ENCODE data around the gene TMEM94.
"Not testable (repeated sequence)": the region's sequence is repeated elsewhere in the genome, so short reads cannot be mapped to it uniquely, and the experiment has no call there.

TMEM94 gene

DNA sequence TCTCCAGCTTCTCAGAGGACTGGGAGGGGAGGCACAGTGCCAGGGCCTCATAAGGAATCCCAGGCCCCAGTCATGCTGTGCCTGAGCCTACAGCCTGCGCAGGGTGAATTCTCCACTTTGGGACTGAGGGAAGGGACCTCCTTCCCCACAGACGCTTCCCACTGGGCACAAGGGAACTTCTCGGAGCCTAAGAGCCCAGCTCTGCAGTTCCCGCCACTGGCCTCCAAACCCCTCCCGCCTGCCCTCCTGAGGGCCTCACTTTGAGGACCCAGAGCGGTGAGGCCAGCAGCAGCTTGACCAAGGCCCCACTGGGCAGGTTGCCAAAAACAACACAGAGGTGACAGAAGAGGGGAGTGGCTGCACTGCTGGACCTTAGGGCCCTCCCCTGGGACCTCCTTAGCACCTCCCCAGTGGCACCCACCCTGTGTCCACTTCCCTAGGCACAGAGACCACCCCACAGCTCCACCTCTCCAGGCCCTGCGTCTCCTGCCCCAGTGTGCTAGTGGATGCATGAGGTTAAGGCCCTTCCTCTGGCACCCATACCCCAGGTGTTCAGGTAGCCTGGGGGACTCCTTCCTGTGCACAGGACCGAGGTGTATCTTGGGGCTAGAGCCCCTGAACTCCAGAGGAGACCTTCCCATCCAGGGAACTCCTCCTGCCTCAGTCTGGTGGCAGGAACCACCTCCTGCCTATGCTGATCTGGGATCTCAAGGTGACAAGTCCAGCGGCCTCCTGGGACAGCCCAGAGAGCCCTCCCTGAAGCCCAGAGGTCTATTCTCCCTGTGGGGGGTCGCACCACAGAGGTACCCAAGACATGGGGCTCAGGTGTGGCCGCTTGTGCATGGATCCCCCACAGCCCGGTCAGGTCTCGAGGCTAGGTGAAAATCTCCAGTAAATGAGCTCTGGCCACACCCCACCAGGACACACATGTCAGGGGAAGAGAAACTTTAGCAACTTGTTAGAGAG lies 55.5 kb downstream of the TMEM94 start:
- no peak for DNase-seq (ENCODE audit: low read depth in 2 of 2)

GRCh38 chr17:75512926-75513640 lies 56.6 kb downstream of the TMEM94 start:
- no peak for DNase-seq (ENCODE audit: low read depth in 2 of 2)

DNA sequence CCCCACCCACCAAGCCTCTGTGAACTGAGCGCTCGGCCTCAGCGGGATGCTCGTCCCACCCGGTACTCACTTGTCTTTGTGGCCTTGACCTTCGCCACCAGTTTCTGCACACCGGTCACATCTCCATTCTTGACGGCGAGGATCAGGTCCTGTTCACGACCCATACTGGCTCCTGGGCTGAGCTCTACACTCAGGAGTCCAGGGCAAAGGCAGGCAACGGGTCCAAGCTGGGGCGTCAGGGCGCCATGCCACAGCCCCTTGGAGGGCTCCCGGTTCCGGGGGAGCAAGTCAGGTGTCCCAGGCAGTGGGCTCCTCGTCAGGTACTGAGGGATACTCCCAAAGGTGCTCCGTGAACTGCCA lies 57.2 kb downstream of the TMEM94 start:
- DNase-seq (ENCODE audit: low read depth in 2 of 2) = no peak

GRCh38 chr17:75514299-75514918 lies 58.0 kb downstream of the TMEM94 start:
- DNase-seq (ENCODE audit: low read depth in 2 of 2) = no peak

GRCh38 chr17:75514919-75515495 lies 58.6 kb downstream of the TMEM94 start:
- DNase-seq (ENCODE audit: low read depth in 2 of 2) = no peak

DNA sequence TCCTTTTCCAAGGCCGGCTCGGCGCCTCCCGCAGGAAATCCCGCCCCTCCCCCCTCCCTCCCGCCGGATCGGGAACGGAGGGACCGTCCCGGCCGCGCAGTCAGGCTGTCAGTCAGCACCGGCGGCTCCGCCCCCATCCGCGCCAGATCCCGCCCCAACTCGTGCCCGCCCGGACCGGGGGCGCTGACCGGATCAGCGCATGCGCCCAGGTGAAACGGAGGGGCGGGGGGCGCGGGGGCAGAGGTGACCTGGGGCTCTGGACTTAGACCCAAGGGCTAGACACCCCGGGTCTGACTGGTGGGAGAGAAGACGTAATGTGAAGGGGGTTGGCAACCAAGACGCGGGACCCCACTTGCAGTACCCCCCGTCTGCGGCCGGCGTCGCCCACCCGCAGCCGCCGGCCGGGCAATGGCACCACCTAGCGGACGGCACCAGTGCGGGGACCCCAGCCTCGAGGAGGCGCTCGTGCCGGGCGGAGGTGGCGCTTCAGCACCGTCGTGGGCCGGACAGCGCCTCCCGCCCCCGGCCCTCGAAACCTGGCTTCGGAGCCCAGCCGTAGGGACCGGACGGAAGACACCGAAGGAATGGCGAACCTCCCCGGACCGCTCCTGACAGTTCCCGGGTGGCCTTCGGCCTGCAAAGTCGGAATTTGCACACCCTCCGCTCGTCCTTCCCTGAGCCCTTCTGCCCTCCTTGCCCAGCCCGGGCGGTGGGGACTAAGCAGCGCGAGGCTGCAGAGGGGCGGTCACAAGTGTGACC lies 59.2 kb downstream of the TMEM94 start, which contains the start of gene CASKIN2:
Gene CASKIN2 (minus strand): TSS at position 42 of the 759 bp plus-strand sequence. CDS start 1,733 bp downstream, outside the sequence.
- peak; percentile 57 to 75 for DNase-seq (ENCODE audit: low read depth in 2 of 2)

DNA sequence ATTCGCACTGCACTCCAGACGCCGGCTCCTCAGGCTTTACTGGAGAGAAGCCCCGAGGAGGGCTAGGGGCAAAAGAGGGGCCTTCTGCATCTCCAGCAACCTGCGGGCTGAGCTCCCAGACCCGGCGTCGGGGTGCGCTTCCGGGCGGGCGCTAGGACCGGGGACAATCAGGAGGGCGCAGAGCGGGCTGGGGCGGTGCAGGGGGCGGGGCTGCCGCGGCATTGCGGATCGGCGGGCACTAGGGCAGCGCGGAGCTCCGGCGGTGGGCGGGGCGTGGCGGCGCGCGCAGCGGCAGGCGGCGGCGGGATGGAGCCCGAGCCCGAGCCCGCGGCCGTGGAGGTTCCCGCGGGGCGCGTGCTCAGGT lies 59.8 kb downstream of the TMEM94 start, which contains the start of gene TSEN54:
Gene TSEN54 (plus strand): TSS at position 274 of the 364 bp plus-strand sequence. CDS start 33 bp downstream, at position 307.
- peak; percentile 88 to 96 for DNase-seq (ENCODE audit: low read depth in 2 of 2)

GRCh38 chr17:75516619-75517296 lies 60.3 kb downstream of the TMEM94 start:
- DNase-seq (ENCODE audit: low read depth in 2 of 2) = peak in 1 of 2 donors; percentile 34

- DNase-seq (ENCODE audit: low read depth in 2 of 2) = no peak
Measured at GRCh38 chr17:75517297-75517865, 60.9 kb downstream of the TMEM94 start.

- DNase-seq (ENCODE audit: low read depth in 2 of 2) = no peak
Measured at GRCh38 chr17:75518201-75518600, 61.8 kb downstream of the TMEM94 start.

DNA sequence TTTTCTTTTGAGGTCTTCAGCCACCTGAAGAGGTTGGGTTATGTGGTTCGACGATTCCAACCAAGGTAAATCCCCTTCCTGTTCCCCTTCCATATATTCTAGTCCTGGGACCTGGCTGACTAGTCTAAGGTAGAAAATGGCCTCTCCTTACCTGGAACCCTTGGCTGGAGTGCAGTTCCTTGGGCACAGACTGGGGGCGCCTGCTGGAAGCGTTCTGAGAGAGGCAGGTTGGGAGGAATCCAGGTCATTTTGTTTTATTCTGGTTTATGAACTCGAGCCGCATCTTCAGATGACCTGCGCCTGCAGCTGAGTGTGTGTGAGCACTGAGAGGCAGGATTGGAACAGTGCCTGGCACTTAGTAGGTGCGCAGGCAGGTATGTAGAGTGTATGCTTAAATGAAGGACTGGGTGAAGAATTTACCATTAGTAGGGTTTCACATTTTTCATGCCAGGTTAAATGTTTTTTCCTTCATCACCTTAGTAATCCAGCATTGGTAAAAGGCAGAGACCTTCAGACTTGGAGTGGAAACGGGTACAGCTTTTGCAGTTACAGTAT lies 62.6 kb downstream of the TMEM94 start:
- DNase-seq (ENCODE audit: low read depth in 2 of 2) = no peak

DNA sequence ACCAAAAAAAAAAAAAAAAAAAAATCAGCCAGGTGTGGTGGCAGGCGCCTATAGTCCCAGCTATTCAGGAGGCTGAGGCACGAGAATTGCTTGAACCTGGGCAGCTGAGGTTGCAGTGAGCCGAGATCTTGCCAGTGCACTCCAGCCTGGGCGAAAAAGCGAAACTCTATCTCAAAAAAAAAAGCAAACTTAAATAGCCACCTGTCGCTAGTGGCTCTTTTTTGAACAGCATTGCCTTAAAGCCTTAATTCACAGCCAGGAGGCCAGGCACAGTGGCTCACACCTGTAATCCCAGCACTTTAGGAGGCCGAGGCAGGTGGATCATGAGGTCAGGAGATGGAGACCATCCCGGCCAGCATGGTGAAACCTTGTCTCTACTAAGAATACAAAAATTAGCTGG lies 64.0 kb downstream of the TMEM94 start:
- DNase-seq (ENCODE audit: low read depth in 2 of 2) = not testable (repeated sequence)

DNA sequence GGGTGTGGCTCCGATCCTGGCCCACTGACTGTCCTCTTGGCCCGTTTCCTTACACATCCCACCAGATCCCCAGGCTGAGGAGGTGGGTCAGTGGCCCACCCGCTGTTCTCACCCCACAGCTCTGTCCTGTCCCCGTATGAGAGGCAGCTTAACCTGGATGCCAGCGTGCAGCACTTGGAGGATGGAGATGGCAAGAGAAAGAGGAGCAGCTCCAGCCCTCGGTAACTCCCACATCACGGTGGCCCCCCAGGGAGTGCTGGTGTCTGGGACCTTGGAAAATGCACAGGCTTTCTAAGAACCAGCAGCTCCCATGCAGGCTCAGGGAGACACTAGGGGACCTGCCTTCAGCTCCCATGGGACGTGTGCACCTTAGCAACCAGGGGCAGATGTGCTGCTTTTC lies 64.9 kb downstream of the TMEM94 start:
- DNase-seq (ENCODE audit: low read depth in 2 of 2) = no peak

GRCh38 chr17:75521951-75522727 lies 65.7 kb downstream of the TMEM94 start:
- DNase-seq (ENCODE audit: low read depth in 2 of 2) = no peak

DNA sequence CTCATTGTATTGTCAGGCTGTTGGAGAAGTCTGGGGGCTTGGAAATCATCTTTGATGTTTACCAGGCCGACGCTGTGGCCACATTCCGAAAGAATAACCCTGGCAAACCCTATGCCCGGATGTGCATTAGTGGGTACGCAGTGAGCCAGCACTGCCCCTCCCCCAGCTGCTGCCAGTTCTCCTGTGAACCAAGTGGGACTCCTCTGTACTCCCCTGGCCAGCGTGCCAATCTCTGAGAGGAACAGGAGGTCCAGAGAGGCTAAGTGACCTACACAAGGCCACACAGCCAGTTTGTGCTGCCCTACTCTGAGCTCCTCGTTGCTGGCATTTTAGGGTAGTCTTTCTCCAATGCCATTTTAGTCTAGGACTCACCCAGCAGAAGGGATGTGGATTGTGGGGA lies 67.2 kb downstream of the TMEM94 start:
- no peak for DNase-seq (ENCODE audit: low read depth in 2 of 2)

DNA sequence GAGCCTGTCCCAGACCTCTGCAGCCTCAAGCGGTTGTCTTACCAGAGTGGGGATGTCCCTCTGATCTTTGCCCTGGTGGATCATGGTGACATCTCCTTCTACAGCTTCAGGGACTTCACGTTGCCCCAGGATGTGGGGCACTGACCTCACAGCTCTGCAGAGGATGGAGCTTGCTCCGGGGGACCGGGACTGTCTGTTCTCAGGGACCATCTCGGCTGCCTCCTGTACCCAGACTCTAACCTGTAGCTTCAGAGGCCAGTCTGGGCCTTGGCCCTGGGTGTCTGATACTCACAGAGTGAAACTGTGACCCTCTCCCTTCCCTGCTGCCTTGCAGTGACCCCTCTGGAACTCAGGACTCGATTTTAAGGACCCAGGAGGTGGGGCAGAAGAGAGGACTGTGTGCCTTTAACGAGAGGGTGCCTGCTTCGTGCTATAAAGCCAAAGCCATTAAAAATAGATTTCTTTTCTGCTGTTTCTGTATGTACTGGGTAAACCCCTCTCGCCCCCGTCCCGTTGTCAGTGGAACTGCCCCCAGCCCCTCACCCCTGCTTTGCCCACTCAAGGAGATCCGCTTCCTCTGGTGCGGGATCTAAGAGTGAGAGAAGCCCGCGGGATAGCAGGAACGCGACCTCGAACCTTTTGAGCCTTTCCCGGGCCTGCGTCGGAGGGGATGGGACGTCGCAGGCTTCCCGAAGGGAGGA lies 68.0 kb downstream of the TMEM94 start:
- DNase-seq (ENCODE audit: low read depth in 2 of 2) = no peak

DNA sequence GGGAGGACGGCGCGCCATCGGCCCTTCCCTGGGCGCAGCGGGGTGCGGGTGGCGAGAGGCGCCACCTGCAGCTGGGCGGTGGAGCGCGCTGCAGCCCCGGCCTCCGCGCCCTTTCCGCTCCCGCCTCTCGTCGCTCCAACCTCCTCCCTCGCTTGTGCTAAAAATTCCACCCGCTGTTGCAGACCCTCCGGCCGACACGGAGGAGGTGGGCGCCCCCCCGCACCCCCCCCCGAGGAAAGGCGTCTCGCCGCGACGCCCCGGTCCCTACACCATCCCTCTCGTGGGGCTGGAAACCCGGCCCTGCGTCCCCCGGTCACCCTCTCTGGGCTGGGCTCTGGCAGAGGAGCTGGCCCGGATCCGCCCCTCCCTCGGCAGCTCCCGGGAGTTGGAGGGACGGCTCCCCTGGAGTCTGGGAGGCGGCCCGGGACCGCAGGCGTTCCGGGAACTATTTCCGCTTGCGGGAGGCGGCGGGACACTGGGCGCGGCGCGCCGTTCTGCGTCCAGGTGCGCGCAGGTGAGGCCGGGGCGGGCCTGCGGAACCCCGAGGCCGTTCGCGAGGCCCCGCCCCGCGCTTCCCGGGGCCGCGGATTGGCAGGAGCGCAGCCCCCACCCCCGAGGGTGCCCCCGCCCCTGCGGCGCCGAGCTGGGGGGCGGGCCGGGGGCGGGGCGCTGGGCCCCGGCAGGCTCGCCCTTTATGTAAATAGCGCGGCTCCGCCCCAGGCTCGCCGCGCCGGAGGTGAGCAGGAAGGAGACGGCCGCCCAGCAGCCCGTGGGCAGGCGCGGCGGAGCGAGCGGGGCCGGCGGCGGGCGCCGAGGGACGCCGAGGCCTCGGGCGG lies 68.8 kb downstream of the TMEM94 start, which contains the start of gene LLGL2:
Gene LLGL2 (plus strand): TSS at position 728 of the 836 bp plus-strand sequence. CDS start 17,730 bp downstream, outside the sequence.
- DNase-seq (ENCODE audit: low read depth in 2 of 2) = peak; percentile 54 to 83
